Neural progenitor cell (in vitro differentiated cells): ENCODE results near the gene KRTAP5-4. TPM values are rescaled to one million over a fixed set of nuclear protein-coding genes. Genes with fewer than 3 reads are reported as not detected.
"Not testable (repeated sequence)": the region's sequence is repeated elsewhere in the genome, so short reads cannot be mapped to it uniquely, and the experiment has no call there.

Experiments
- DNase-seq: peaks from one replicate; pipeline ENCODE4 v3.0.0-alpha.2; 2016; ENCODE audit warnings: low spot score
- H2AFZ ChIP-seq: fragments of 200-600 bp; sonication (generic); replicated peaks from 2 replicates; pipeline ENCODE4 v1.6.1; 2016; ENCODE audit warnings: antibody characterized with exemption
- H3F3A ChIP-seq: fragments of 200-600 bp; sonication (generic); 2 replicates; pipeline ENCODE4 v1.6.1; 2016; ENCODE audit warnings: antibody characterized with exemption, low read depth
- H3K27ac ChIP-seq: fragments of 200-600 bp; sonication (generic); 2 replicates; pipeline ENCODE4 v1.5.1; 2016; ENCODE audit warnings: mild to moderate bottlenecking
- H3K27me3 ChIP-seq: fragments of 200-600 bp; sonication (generic); 2 replicates; pipeline ENCODE4 v1.6.1; 2016; ENCODE audit warnings: mild to moderate bottlenecking, moderate library complexity
- H3K36me3 ChIP-seq: fragments of 200-600 bp; sonication (generic); 2 replicates; pipeline ENCODE4 v1.5.1; 2016
- H3K4me1 ChIP-seq: fragments of 200-600 bp; sonication (generic); 2 replicates; pipeline ENCODE4 v1.6.1; 2016; ENCODE audit warnings: mixed run types
- H3K4me2 ChIP-seq: fragments of 200-600 bp; sonication (generic); 2 replicates; pipeline ENCODE4 v1.6.1; 2016
- H3K4me3 ChIP-seq: fragments of 200-600 bp; sonication (generic); 2 replicates; pipeline ENCODE4 v1.5.1; 2016
- H3K79me2 ChIP-seq: fragments of 200-600 bp; sonication (generic); 2 replicates; pipeline ENCODE4 v1.6.1; 2016; ENCODE audit warnings: low read depth
- H3K9ac ChIP-seq: fragments of 200-600 bp; sonication (generic); 2 replicates; pipeline ENCODE4 v1.6.1; 2016
- H3K9me3 ChIP-seq: fragments of 200-600 bp; sonication (generic); 2 replicates; pipeline ENCODE4 v1.5.1; 2016; ENCODE audit warnings: low read depth
- H4K20me1 ChIP-seq: fragments of 200-600 bp; sonication (generic); 2 replicates; pipeline ENCODE4 v1.6.1; 2016; ENCODE audit warnings: low read depth
- H3K27ac Mint-ChIP-seq: 3 replicates; pipeline ENCODE4 v1.8.0; 2021; ENCODE audit warnings: mixed read lengths
- H3K27me3 Mint-ChIP-seq: 2 replicates; pipeline ENCODE4 v1.8.0; 2022; ENCODE audit warnings: low read depth, mild to moderate bottlenecking, inconsistent platforms, moderate library complexity, mixed read lengths; ENCODE audit not compliant: insufficient read depth
- H3K36me3 Mint-ChIP-seq: 3 replicates; pipeline ENCODE4 v1.8.0; 2021; ENCODE audit warnings: mixed read lengths
- H3K4me1 Mint-ChIP-seq: 3 replicates; pipeline ENCODE4 v1.8.0; 2021; ENCODE audit warnings: mixed read lengths
- H3K4me3 Mint-ChIP-seq: 3 replicates; pipeline ENCODE4 v1.8.0; 2021; ENCODE audit warnings: mild to moderate bottlenecking, moderate library complexity, mixed read lengths
- H3K9me3 Mint-ChIP-seq: 3 replicates; pipeline ENCODE4 v1.8.0; 2020; ENCODE audit warnings: mixed read lengths
- EZH2 ChIP-seq: fragments of 200-600 bp; sonication (generic); IDR thresholded peaks from 2 replicates; pipeline ENCODE4 v1.6.1; 2017; ENCODE audit warnings: antibody characterized with exemption, mild to moderate bottlenecking, moderate library complexity
- EZH2phosphoT487 ChIP-seq: fragments of 200-600 bp; sonication (generic); IDR thresholded peaks from 2 replicates; pipeline ENCODE4 v1.6.1; 2017; ENCODE audit warnings: antibody characterized with exemption
- total RNA-seq: library from RNA; depleted of rRNA; stranded (reverse); fragments of >200 nt; gene quantifications from 2 replicates; pipeline ENCODE4 v1.2.3, GENCODE V29; 2015; ENCODE audit warnings: low replicate concordance
- TF ChIP-seq, protein P1 (sequence below): fragments of 200-600 bp; sonication (generic); IDR thresholded peaks from 2 replicates; pipeline ENCODE4 v1.5.1; 2017; ENCODE audit warnings: antibody characterized with exemption, mild to moderate bottlenecking

The KRTAP5-4 gene
- total RNA-seq, 1 donor from 2014 or later: not detected

- TF ChIP-seq EZH2phosphoT487: no peak
- no peak for TF ChIP-seq EZH2
- TF ChIP-seq, protein P1, sequence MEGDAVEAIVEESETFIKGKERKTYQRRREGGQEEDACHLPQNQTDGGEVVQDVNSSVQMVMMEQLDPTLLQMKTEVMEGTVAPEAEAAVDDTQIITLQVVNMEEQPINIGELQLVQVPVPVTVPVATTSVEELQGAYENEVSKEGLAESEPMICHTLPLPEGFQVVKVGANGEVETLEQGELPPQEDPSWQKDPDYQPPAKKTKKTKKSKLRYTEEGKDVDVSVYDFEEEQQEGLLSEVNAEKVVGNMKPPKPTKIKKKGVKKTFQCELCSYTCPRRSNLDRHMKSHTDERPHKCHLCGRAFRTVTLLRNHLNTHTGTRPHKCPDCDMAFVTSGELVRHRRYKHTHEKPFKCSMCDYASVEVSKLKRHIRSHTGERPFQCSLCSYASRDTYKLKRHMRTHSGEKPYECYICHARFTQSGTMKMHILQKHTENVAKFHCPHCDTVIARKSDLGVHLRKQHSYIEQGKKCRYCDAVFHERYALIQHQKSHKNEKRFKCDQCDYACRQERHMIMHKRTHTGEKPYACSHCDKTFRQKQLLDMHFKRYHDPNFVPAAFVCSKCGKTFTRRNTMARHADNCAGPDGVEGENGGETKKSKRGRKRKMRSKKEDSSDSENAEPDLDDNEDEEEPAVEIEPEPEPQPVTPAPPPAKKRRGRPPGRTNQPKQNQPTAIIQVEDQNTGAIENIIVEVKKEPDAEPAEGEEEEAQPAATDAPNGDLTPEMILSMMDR: no peak
- no peak overlapping the region for H3K4me2 ChIP-seq
- H2AFZ ChIP-seq: no peak overlapping the region
- H3K27me3 ChIP-seq: peaks cover 79% of the 10 kb centered on the region
- no peak for DNase-seq
- peaks cover 24% of the 10 kb centered on the region for H3K27me3 Mint-ChIP-seq
- H3K4me1 ChIP-seq: no peaks in the 10 kb centered on the region
- H3K27ac Mint-ChIP-seq: no peak overlapping the region
- peaks cover 9% of the 10 kb centered on the region for H3F3A ChIP-seq
- no peaks in the 10 kb centered on the region for H3K36me3 ChIP-seq
- peaks cover 20% of the 10 kb centered on the region for H3K4me1 Mint-ChIP-seq
- no peak overlapping the region for H3K4me3 ChIP-seq
- peaks cover 3% of the 10 kb centered on the region for H3K9me3 Mint-ChIP-seq
- no peaks in the 10 kb centered on the region for H3K79me2 ChIP-seq
- no peaks in the 10 kb centered on the region for H3K9me3 ChIP-seq
- no peaks in the 10 kb centered on the region for H3K36me3 Mint-ChIP-seq
- H3K9ac ChIP-seq: no peak overlapping the region
- no peak overlapping the region for H3K27ac ChIP-seq
- H4K20me1 ChIP-seq: no peaks in the 10 kb centered on the region
- no peak overlapping the region for H3K4me3 Mint-ChIP-seq
These were observed 24.5 kb downstream of the KRTAP5-4 start for GRCh38 chr11:1597331-1597993.

- Histone ChIP-seq H2AFZ (peak overlapping the region; percentile 34), H3K27me3 (peaks cover 83% of the 10 kb centered on the region)
- H3K9ac ChIP-seq, H3F3A ChIP-seq, H3K36me3 Mint-ChIP-seq, H3K4me1 ChIP-seq, H3K36me3 ChIP-seq, DNase-seq, H3K79me2 ChIP-seq, H3K9me3 ChIP-seq, H3K4me2 ChIP-seq, H3K27ac ChIP-seq, H3K9me3 Mint-ChIP-seq, H4K20me1 ChIP-seq, H3K4me3 ChIP-seq, H3K27ac Mint-ChIP-seq: not testable (repeated sequence)
- peaks cover 20% of the 10 kb centered on the region for H3K4me1 Mint-ChIP-seq
- H3K4me3 Mint-ChIP-seq: peak overlapping the region; percentile 31
- peaks cover 23% of the 10 kb centered on the region for H3K27me3 Mint-ChIP-seq
These were observed 25.3 kb downstream of the KRTAP5-4 start for GRCh38 chr11:1596576-1597121.

- H3K9me3 Mint-ChIP-seq, H3K36me3 Mint-ChIP-seq, H3F3A ChIP-seq, H3K9ac ChIP-seq, DNase-seq, H3K27ac Mint-ChIP-seq, H3K27ac ChIP-seq, H3K36me3 ChIP-seq, H3K79me2 ChIP-seq, H3K4me2 ChIP-seq, H3K9me3 ChIP-seq, H4K20me1 ChIP-seq, H3K4me3 ChIP-seq, H3K4me1 ChIP-seq: not testable (repeated sequence)
- peaks cover 20% of the 10 kb centered on the region for H3K4me1 Mint-ChIP-seq
- Histone ChIP-seq H3K27me3 (peaks cover 86% of the 10 kb centered on the region), H2AFZ (peak overlapping the region; percentile 34)
- H3K27me3 Mint-ChIP-seq: peaks cover 23% of the 10 kb centered on the region
- H3K4me3 Mint-ChIP-seq: peak overlapping the region; percentile 31
These were observed 25.9 kb downstream of the KRTAP5-4 start for GRCh38 chr11:1595994-1596575.

- no peak overlapping the region for H3K27ac Mint-ChIP-seq
- TF ChIP-seq EZH2phosphoT487: no peak
- TF ChIP-seq, protein P1: no peak
- TF ChIP-seq EZH2: no peak
These were observed 29.3 kb downstream of the KRTAP5-4 start for GRCh38 chr11:1592628-1593027.

More at GRCh38 chr11:1592628-1593027, 29.3 kb downstream of the KRTAP5-4 start:
- Histone ChIP-seq H2AFZ (no peak overlapping the region), H3K4me2 (no peak overlapping the region), H3K36me3 (no peaks in the 10 kb centered on the region), H4K20me1 (no peaks in the 10 kb centered on the region), H3K9me3 (no peaks in the 10 kb centered on the region), H3K9ac (no peak overlapping the region), H3K79me2 (no peaks in the 10 kb centered on the region), H3K4me3 (no peak overlapping the region), H3K4me1 (no peaks in the 10 kb centered on the region), H3K27ac (no peak overlapping the region), H3K27me3 (peaks cover 88% of the 10 kb centered on the region), H3F3A (peaks cover 9% of the 10 kb centered on the region)
- H3K9me3 Mint-ChIP-seq: no peaks in the 10 kb centered on the region
- no peak for DNase-seq
- peaks cover 16% of the 10 kb centered on the region for H3K4me1 Mint-ChIP-seq
- H3K4me3 Mint-ChIP-seq: no peak overlapping the region
- peaks cover 30% of the 10 kb centered on the region for H3K27me3 Mint-ChIP-seq
- no peaks in the 10 kb centered on the region for H3K36me3 Mint-ChIP-seq
